Transverse colon (tissue), 4 donors: ENCODE measurements around the gene PHAX.

Experiments
- CTCF ChIP-seq, 5 experiments: fragments of 200-600 bp in 3 of 5; fragments of 450-650 bp in 2 of 5; sonication (generic) in 3 of 5; IDR thresholded peaks; 1 replicate in 2 of 5; 2 replicates in 3 of 5; pipeline ENCODE4 v1.5.1; 2016 to 2017; ENCODE audit warnings: antibody characterized with exemption in 5 of 5, inconsistent platforms in 3 of 5, mild to moderate bottlenecking in 2 of 5, moderate library complexity in 1 of 5
- POLR2AphosphoS5 ChIP-seq, 3 donors: sonication (generic); formaldehyde crosslinking; IDR thresholded peaks; one replicate each; pipeline ENCODE4 v1.6.1; 2016; ENCODE audit warnings: antibody characterized with exemption in 3 of 3

GRCh38 chr5:126591549-126591948, 9.2 kb upstream of the PHAX start:
- TF ChIP-seq POLR2AphosphoS5 (IDR thresholded peaks at IDR 0.05): no peak
- no peak for TF ChIP-seq CTCF (IDR thresholded peaks at IDR 0.05)
